ENCODE measurements around the gene SLTM.

The SLTM gene

GRCh38 chr15:58877999-58878825 is 55.3 kb downstream of the SLTM start:
- no peak for DNase-seq (ENCODE audit: low spot score)
- in situ Hi-C loops (cut with MboI; ENCODE audit: low sequenced_read_pairs, unreplicated experiment) = no loop called here
- TF ChIP-seq CTCF (IDR thresholded peaks at IDR 0.05; ENCODE audit: borderline replicate concordance, control extremely low read depth, extremely low read depth, insufficient read depth, missing control alignments) = no peak

- no peak for DNase-seq (ENCODE audit: low spot score)
- no peak for TF ChIP-seq CTCF (IDR thresholded peaks at IDR 0.05; ENCODE audit: borderline replicate concordance, control extremely low read depth, extremely low read depth, insufficient read depth, missing control alignments)
- in situ Hi-C loops (cut with MboI; ENCODE audit: low sequenced_read_pairs, unreplicated experiment) = no loop called here
These were observed 57.0 kb downstream of the SLTM start for GRCh38 chr15:58876306-58877106.

- in situ Hi-C loops (cut with MboI; ENCODE audit: low sequenced_read_pairs, unreplicated experiment) = no loop called here
- no peak for TF ChIP-seq CTCF (IDR thresholded peaks at IDR 0.05; ENCODE audit: borderline replicate concordance, control extremely low read depth, extremely low read depth, insufficient read depth, missing control alignments)
- DNase-seq (ENCODE audit: low spot score) = no peak
These were observed 58.1 kb downstream of the SLTM start for GRCh38 chr15:58875343-58875742.

- TF ChIP-seq CTCF (IDR thresholded peaks at IDR 0.05; ENCODE audit: borderline replicate concordance, control extremely low read depth, extremely low read depth, insufficient read depth, missing control alignments) = no peak
- in situ Hi-C loops (cut with MboI; ENCODE audit: low sequenced_read_pairs, unreplicated experiment) = no loop called here
- no peak for DNase-seq (ENCODE audit: low spot score)
These were observed 60.2 kb downstream of the SLTM start for GRCh38 chr15:58873267-58873666.

GRCh38 chr15:58870451-58870850 is 63.0 kb downstream of the SLTM start:
- DNase-seq (ENCODE audit: low spot score) = no peak
- TF ChIP-seq CTCF (IDR thresholded peaks at IDR 0.05; ENCODE audit: borderline replicate concordance, control extremely low read depth, extremely low read depth, insufficient read depth, missing control alignments) = no peak
- in situ Hi-C loops (cut with MboI; ENCODE audit: low sequenced_read_pairs, unreplicated experiment) = no loop called here

- in situ Hi-C loops (cut with MboI; ENCODE audit: low sequenced_read_pairs, unreplicated experiment) = no loop called here
- no peak for TF ChIP-seq CTCF (IDR thresholded peaks at IDR 0.05; ENCODE audit: borderline replicate concordance, control extremely low read depth, extremely low read depth, insufficient read depth, missing control alignments)
- DNase-seq (ENCODE audit: low spot score) = no peak
These were observed 65.6 kb downstream of the SLTM start for GRCh38 chr15:58867926-58868325.

All from GM13976 (cell line).